Measurements from ENCODE around the gene ANO7.

ANO7 gene

GRCh38 chr2:241151934-241152660 is 36.4 kb upstream of the ANO7 start:
- Histone ChIP-seq H3K9me3 (ENCODE audit: control insufficient read depth, low read length) (no peaks in the 10 kb centered on the region), H3K36me3 (ENCODE audit: control insufficient read depth, insufficient read depth, low read length) (no peaks in the 10 kb centered on the region), H3K79me2 (peaks cover 5% of the 10 kb centered on the region), H3K27ac (no peak overlapping the region), H3K4me2 (ENCODE audit: low read length) (no peak overlapping the region), H2AFZ (no peak overlapping the region), H3K4me3 (ENCODE audit: low read depth, low read length) (no peak overlapping the region), H3K4me1 (peaks cover 15% of the 10 kb centered on the region), H3K9ac (no peak overlapping the region), H3K27me3 (ENCODE audit: control insufficient read depth, insufficient read depth, low read length) (no peaks in the 10 kb centered on the region)
- no peak for TF ChIP-seq CTCF (IDR thresholded peaks at IDR 0.05)

- H3K9me3 ChIP-seq (ENCODE audit: control insufficient read depth, low read length): no peaks in the 10 kb centered on the region
- no peaks in the 10 kb centered on the region for H3K27me3 ChIP-seq (ENCODE audit: control insufficient read depth, insufficient read depth, low read length)
- H3K79me2 ChIP-seq: no peaks in the 10 kb centered on the region
- no peak overlapping the region for H3K4me2 ChIP-seq (ENCODE audit: low read length)
- H2AFZ ChIP-seq: no peak overlapping the region
- no peak overlapping the region for H3K27ac ChIP-seq
- peaks cover 13% of the 10 kb centered on the region for H3K4me1 ChIP-seq
- no peak overlapping the region for H3K9ac ChIP-seq
- no peak overlapping the region for H3K4me3 ChIP-seq (ENCODE audit: low read depth, low read length)
- no peak for TF ChIP-seq CTCF (IDR thresholded peaks at IDR 0.05)
- H3K36me3 ChIP-seq (ENCODE audit: control insufficient read depth, insufficient read depth, low read length): no peaks in the 10 kb centered on the region
Measured at GRCh38 chr2:241153616-241154015, 34.9 kb upstream of the ANO7 start.

- H3K4me2 ChIP-seq (ENCODE audit: low read length): no peak overlapping the region
- H3K79me2 ChIP-seq: no peaks in the 10 kb centered on the region
- H3K9me3 ChIP-seq (ENCODE audit: control insufficient read depth, low read length): no peaks in the 10 kb centered on the region
- H3K27me3 ChIP-seq (ENCODE audit: control insufficient read depth, insufficient read depth, low read length): no peaks in the 10 kb centered on the region
- H3K4me3 ChIP-seq (ENCODE audit: low read depth, low read length): no peak overlapping the region
- no peak overlapping the region for H2AFZ ChIP-seq
- no peak overlapping the region for H3K9ac ChIP-seq
- peaks cover 10% of the 10 kb centered on the region for H3K4me1 ChIP-seq
- H3K27ac ChIP-seq: no peak overlapping the region
- no peak for TF ChIP-seq CTCF (IDR thresholded peaks at IDR 0.05)
- H3K36me3 ChIP-seq (ENCODE audit: control insufficient read depth, insufficient read depth, low read length): no peaks in the 10 kb centered on the region
Measured at GRCh38 chr2:241154915-241155314, 33.6 kb upstream of the ANO7 start.

- TF ChIP-seq CTCF (IDR thresholded peaks at IDR 0.05): no peak
Measured at GRCh38 chr2:241155936-241156335, 32.5 kb upstream of the ANO7 start.

GRCh38 chr2:241156971-241157441 is 31.5 kb upstream of the ANO7 start:
- Histone ChIP-seq H3K9me3 (ENCODE audit: control insufficient read depth, low read length) (no peaks in the 10 kb centered on the region), H3K4me3 (ENCODE audit: low read depth, low read length) (no peak overlapping the region), H3K4me2 (ENCODE audit: low read length) (no peak overlapping the region), H3K27me3 (ENCODE audit: control insufficient read depth, insufficient read depth, low read length) (no peaks in the 10 kb centered on the region), H2AFZ (no peak overlapping the region), H3K4me1 (peaks cover 4% of the 10 kb centered on the region), H3K79me2 (no peaks in the 10 kb centered on the region), H3K9ac (no peak overlapping the region), H3K27ac (no peak overlapping the region), H3K36me3 (ENCODE audit: control insufficient read depth, insufficient read depth, low read length) (no peaks in the 10 kb centered on the region)
- TF ChIP-seq CTCF (IDR thresholded peaks at IDR 0.05): no peak

More at GRCh38 chr2:241155936-241156335, 32.5 kb upstream of the ANO7 start:
- H2AFZ ChIP-seq: no peak overlapping the region
- no peak overlapping the region for H3K27ac ChIP-seq
- H3K9me3 ChIP-seq (ENCODE audit: control insufficient read depth, low read length): no peaks in the 10 kb centered on the region
- no peaks in the 10 kb centered on the region for H3K79me2 ChIP-seq
- no peak overlapping the region for H3K4me3 ChIP-seq (ENCODE audit: low read depth, low read length)
- peaks cover 9% of the 10 kb centered on the region for H3K4me1 ChIP-seq
- no peaks in the 10 kb centered on the region for H3K27me3 ChIP-seq (ENCODE audit: control insufficient read depth, insufficient read depth, low read length)
- H3K9ac ChIP-seq: no peak overlapping the region
- H3K36me3 ChIP-seq (ENCODE audit: control insufficient read depth, insufficient read depth, low read length): no peaks in the 10 kb centered on the region
- no peak overlapping the region for H3K4me2 ChIP-seq (ENCODE audit: low read length)

Data from parathyroid adenoma (tissue), 2 donors.